GM18526 (cell line): ENCODE measurements around the gene PLPP3.

Source experiments
- POLR2A ChIP-seq: IDR thresholded peaks from 3 replicates; pipeline ENCODE4 v1.6.1; 2011; ENCODE audit not compliant: insufficient read length; ENCODE audit errors: extremely low read depth

The PLPP3 gene

GRCh38 chr1:56456435-56457101, 122.8 kb downstream of the PLPP3 start:
- TF ChIP-seq POLR2A: no peak

GRCh38 chr1:56453417-56454078, 125.8 kb downstream of the PLPP3 start:
- no peak for TF ChIP-seq POLR2A

- TF ChIP-seq POLR2A: no peak
These were observed 126.3 kb downstream of the PLPP3 start for GRCh38 chr1:56453016-56453415.

DNA sequence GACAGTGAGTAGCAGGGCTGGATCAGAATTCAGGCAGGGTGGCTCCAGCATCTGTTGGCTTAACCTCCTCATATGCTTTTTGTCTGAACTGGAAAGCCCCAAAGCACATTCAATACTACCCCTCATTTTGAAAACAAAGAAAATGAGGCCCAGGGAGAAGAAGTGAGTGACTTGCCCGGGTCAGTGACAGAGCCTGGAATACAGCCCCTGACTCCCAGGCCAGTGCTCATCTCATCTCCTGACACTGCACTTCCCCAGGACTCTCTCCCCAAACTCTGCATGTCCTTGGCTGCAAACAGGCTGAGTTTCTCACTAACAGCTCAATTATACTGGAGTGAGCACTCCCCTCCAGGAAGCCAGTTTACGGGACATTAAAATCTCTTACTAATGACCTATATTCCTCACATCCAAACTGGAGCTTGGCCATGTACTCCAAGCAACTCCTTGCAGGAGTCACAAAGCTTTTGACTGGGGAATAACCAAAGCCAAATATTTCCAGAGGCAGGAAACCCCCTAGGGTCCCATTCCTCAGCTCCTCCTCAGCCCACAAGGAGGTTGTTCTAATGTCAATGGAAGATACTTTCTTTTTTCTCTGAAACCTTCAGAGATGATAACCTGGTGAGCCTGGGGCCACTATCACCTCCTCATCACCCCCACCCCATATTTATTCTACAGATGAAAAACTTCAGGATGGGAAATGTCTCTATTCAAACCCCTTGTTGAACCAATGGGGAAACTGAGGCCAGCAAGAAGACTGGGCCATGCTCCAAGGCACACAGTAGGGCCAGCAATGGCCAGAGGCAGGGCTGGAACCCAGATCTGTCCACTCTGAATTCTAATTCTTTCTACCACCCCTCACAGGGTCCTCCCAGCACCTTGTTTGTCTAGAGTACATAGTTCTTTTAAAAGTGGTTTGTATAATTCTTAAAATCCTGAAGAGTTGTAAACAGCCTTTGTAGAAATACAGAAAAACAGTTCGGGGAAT, 127.0 kb downstream of the PLPP3 start:
- TF ChIP-seq POLR2A: no peak

- TF ChIP-seq POLR2A: no peak
These were observed 127.9 kb downstream of the PLPP3 start for GRCh38 chr1:56451491-56451890.

- no peak for TF ChIP-seq POLR2A
These were observed 129.2 kb downstream of the PLPP3 start for GRCh38 chr1:56450004-56450666.

DNA sequence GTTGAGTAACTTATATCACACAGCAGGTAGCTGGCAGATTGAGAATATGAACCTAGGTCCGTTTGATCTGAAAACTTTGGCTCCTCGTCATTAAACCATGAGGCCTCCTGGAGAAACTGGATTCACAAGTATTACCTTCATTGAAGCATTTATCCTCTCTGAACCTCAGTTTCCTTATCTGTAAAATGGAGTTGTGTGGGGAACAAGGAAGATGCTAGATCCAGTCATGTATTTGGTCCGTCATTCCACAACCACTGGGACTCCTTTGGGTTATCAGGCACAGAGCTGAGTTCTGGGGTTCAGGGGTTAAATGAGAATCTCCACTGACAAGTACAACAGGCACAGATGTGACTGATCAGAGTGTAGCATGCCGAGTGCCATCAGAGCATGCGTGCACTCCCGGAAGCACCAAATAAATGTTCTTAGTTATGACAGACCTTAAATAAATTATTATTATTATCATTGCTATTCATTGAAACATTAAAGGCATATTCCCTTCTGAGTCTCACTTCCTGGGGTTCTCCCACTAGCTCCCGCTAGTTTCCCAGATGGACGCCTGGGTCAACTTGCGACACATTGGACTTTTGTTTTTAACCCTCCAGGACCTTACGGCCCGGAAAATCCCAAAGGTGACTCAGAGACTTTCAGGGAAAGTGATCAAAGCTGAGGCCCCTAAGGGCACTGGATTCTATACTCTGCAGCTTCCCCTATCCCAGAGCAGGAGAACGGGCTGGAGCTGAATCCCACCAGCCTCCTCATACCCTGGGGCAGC, 130.6 kb downstream of the PLPP3 start:
- no peak for TF ChIP-seq POLR2A

DNA sequence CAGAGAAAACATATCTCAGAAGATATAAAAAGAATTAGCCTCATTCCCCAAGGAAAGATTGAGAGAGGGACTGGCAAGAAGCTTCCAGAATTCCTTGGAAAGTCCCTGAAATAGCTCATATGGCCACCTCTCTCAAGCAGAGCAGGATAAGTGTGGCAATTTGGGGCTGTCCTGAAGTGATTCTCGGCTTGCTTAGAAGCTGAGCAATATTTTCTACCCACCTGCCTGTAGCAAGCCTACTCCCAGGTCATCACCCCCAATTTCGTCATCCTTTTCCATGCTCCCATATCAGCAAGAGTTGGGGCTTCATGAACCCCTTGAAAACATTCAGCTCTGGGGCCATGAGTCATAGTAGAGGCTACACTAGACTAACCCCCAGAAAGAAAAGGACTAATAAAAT, 131.5 kb downstream of the PLPP3 start:
- TF ChIP-seq POLR2A: no peak

DNA sequence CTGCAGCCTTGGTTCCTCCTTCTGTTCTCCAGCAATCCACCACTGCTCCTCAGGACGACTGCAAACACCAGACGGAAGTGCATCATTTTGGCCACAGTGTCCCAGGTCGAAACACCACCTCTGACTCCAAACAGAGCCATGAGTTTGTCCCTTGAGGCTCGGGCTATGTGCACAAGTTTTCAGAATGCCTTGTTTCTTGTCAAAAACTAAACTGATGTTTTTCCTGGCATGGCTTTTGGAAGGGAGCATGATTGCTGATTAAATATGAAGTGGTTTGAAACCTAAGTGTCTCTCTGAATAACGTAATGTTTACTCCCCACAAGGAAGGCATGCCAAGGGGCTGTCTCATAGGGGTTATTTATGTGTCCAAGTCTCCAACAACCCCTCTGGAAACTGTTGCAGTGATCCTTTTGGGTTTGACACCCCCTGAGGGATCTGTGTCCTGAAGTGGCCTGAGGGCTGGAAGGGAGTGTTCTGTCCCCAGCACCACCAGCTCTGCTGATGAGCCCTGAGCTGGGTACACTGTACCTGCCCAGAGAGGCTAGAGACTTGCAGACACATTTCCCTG, 132.7 kb downstream of the PLPP3 start:
- no peak for TF ChIP-seq POLR2A

DNA sequence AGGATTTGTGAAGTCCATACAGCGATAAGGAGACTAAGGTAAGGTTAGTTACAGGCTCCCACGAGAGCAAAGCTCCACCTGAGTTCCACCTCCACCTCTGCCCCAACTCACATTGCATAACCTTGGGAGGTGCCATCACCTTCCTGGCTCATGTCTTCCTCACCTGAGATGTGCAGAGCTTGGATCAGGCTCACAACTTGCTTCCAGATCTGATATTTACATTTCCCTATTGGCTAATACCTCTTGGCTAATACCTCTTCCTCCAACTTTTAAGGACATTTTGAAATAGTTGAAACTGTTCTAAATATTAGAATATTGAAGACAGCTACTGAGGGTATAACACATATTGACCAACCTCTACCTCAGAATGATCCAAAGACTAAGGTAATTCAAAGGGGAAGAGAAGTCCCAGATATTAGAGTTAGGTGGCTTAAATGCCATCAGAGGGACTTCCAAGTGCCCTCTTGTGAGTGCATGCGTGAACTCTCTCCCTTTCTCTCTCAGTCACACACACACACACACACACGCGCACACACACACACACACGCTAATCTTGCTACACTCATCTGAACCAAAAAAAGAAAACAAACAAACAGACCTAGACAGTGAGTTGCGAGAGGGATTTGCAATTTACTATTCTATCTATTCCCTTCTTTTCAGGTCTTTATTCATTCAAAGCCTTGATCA, 134.3 kb downstream of the PLPP3 start:
- no peak for TF ChIP-seq POLR2A
